Dedifferentiated amniotic fluid mesenchymal stem cell (primary cell): Measurements from ENCODE around the gene SCRN2.
A peak's percentile ranks its signal among the peaks of the same experiment; 100 is the strongest.

ENCODE experiments used
- DNase-seq: peaks from one replicate; pipeline ENCODE4 v3.0.0-alpha.2; 2016; ENCODE audit errors: extremely low spot score

Gene SCRN2

GRCh38 chr17:47840742-47841487 is at the start of gene SCRN2:
SCRN2 (minus strand) TSS chr17:47841273; CDS start chr17:47840843, 430 bp downstream.
- DNase-seq = peak; percentile 62

DNA sequence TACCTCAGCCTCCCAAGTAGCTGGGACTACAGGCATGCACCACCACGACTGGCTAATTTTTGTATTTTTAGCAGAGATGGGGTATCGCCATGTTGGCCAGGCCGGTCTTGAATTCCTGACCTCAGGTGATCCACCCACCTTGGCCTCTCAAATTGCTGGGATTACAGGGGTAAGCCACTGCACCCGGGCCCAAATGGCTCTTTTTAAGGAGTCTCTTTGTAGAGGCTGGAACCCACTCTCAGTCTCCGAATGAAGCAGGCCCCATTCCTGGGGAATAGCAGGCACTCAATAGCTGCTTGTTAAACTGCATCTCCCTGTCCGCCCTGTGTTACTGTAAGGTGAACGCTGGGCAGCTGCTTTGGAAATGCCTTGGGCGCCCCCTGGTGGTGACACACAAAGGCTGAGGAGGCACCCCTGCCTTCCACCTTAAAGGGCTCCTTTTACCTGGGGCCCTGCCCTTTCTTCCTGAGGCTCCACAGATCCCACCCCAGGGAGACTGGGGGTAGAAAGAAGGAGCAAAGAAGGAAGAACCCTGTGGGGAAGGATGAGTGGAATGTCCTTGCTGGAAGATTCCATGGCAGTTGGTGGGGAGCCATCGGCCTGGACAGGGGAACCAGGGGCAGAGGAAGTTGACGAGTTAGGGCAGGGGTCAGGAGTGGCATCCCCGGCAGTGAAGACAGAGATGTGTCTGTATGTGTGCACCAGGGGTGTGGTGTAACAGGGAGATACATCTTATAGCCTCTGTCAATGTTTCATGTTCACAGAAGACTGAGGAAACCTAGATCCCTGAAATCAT is 48.9 kb upstream of the SCRN2 start:
- peak; percentile 68 for DNase-seq

GRCh38 chr17:47888293-47888692 is 47.2 kb upstream of the SCRN2 start:
- DNase-seq = no peak

DNA sequence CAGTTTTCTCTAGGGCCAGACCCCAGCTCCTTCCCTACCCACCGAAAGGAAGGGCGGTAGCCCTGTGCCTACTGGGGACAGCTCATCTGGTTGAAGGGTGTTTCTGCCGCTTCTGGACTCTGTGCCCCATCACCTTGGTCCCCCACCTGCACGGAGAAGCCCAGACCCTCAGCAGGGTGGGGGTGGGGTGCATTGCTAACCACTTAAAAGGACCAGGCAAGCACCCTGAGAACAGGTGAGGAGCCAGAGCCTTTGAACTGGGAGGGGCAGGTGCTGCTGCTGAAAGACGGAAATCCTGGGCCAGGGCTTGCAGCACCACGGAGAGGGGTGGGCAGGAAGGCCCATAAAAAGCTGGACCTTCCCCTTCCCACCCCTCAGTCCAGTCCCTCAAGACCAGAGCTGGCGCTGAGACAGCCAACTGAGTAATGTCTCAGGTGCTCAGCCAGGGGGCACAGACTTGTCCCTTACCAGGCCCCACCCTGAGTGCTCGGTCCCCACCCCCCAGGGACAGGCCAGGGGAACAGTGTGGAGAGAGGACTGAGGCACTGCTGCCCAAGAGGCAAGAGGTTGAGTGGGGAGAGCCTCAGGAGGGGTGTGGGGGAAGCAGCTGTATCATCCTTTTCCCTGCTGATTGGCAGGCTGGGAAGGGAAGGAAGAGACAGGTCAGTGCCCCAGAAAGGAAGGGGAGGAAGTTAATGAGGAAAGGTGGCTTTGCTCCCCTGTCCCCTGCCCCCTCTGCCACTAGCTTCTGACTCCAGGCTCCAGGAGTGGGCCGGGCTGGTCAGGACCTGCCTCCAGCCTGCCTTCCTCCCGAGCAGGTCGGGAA is 44.0 kb upstream of the SCRN2 start:
- no peak for DNase-seq

DNA sequence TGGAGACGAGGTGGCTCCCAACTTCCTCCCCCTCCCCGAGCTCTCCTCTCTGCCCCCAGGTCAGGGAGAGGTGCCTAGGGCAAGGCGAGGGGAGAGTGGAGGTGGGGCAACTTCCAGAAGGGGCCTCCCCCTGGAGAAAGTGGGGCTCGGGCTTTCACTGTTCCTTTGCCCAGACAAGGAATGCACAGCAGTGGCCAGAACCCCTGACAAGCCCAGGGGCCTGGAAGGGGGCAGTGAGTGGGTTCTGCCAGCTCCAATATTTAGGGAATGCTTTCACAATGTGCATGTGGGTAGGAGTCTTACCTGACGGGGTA is 43.3 kb upstream of the SCRN2 start:
- DNase-seq = no peak

- DNase-seq = no peak
Observed at GRCh38 chr17:47883589-47884426, 42.7 kb upstream of the SCRN2 start.

GRCh38 chr17:47882695-47883588 is 41.9 kb upstream of the SCRN2 start:
- DNase-seq = no peak

DNA sequence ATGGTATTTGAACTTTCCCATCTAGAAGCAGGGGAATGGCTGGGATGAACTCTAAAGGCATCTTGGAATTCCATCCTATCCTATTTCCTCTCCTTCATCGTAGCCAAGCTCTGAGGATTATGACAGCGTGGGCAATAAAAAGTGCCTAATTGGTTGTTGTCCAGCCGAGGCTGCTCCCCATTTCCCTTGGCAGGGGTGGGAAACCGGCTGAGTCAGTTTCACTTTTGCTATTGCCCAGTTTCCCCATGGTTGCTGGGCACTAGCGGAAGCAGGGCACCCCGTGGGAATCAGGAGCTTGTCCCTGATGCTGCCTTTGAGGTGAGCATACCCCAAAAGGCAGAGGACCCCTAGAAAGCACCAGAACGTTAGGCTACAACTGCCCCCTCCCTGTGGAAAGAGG is 41.2 kb upstream of the SCRN2 start:
- DNase-seq = no peak

DNA sequence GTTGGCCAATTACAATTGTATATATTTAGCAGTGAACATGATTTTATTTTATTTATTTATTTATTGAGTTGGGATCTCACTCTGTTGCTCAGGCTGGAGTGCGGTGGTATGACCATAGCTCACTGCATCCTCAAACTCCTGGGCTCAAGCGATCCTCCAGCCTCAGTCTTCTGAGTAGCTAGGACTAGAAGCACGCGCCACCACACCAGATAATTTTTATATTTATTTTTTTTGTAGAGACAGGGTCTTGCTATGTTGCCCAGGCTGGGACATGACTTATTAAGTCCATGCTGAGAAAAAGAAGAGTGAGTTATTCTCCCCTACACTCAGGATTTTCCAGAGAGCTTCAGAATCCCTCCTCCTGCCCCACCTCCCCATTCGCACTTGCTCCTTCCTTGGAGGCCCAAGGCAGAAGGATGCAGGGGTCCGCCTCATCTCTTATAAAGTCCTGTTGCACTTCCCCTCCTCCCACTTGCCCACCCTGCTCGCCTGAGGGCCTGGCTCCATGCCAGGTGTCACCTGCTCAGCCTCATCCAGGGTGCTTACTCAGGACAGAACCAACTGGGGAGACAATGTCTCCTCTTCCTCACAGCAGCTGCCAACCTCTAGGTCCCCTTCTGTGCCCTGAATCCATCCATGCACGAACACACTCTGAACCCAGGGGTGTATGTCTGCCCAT is 38.8 kb upstream of the SCRN2 start:
- no peak for DNase-seq

- DNase-seq = no peak
Observed at GRCh38 chr17:47879028-47879585, 38.0 kb upstream of the SCRN2 start.

GRCh38 chr17:47878203-47879027 is 37.3 kb upstream of the SCRN2 start:
- DNase-seq = no peak

GRCh38 chr17:47877368-47878034 is 36.4 kb upstream of the SCRN2 start:
- no peak for DNase-seq

DNA sequence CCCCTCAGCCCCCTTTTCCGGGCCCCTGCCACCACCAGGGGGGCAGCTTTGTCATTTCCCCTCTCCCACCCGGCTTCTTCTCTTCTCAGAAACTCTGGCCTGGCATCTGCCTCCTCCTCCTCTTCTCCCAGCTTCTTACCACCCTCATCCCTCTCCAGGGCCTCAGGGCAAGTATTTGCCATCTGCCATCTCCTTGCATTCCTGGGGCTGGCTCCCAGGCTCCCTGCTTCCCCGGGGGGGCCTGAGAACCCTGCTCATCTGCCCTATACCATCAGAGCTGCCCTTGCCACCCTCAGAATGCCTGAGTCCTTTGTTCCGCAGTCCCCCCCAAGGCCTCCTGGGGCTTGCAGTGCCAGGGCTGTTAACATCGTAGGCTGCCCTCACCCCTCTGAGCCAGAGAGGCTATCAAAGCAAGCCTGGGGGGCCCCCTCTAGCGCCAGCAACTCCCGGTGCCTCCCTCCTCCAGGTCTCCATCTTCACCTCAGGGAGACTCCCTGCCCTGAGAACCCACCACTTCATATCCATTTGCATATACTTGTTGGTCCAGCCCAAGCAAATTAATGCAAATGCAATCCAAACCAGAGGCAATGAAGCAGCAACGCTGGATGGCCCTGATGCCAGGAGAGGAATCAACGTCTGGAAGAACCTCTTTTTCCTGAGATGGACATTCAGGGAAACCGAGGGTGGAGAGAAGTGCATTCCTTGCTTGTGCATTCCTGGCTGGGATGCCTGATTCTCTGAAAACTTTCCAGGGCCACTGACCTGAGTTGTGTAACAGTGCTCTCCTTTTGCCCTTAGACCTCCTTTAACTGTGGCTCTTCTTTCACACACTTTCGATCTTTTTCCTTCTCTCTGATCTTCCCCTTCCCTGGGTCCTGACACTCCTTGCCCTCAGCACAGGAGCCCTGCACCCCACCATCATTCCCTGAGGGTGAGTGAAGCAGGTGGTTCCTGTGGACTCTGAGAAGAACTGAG is 34.2 kb upstream of the SCRN2 start:
- no peak for DNase-seq

GRCh38 chr17:47873200-47874090 is 32.4 kb upstream of the SCRN2 start:
- no peak for DNase-seq

DNA sequence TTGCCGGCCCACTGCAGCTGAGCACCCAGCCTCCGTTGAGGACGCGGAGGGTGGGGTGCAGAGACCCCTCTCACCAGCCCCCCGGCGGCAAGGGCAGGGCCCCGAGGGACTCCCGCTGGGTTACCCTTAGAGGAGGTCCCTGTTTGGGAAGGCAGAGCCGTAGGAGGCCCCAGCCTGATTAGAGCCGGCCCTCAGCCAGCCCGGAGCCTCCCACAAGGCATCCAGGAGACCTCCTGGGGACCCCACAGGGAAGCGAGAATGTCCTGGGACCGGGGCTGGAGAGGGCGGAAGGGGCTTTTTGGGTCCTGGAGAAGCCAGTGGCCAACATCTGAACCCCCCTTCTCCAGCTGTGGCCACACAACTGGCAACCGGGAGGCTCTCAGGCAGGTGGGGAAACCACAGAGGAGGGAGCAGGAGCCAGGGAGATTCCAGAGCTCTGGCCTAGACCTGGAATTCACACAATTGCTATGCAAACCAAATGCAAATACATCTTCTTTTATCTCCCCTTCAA is 31.6 kb upstream of the SCRN2 start:
- DNase-seq = no peak
